Cardiac atrium fibroblast (primary cell): ENCODE results near the gene RGPD5. TPM values are rescaled to one million over a fixed set of nuclear protein-coding genes. Genes with fewer than 3 reads are reported as not detected.

Experiments used
- total RNA-seq: library from RNA; depleted of rRNA; stranded (reverse); fragments of >200 nt; gene quantifications from 2 replicates; pipeline ENCODE4 v1.2.3, GENCODE V29; 2015

Gene RGPD5
- total RNA-seq = 8.9 and 9.2 TPM in 2 replicates

DNA sequence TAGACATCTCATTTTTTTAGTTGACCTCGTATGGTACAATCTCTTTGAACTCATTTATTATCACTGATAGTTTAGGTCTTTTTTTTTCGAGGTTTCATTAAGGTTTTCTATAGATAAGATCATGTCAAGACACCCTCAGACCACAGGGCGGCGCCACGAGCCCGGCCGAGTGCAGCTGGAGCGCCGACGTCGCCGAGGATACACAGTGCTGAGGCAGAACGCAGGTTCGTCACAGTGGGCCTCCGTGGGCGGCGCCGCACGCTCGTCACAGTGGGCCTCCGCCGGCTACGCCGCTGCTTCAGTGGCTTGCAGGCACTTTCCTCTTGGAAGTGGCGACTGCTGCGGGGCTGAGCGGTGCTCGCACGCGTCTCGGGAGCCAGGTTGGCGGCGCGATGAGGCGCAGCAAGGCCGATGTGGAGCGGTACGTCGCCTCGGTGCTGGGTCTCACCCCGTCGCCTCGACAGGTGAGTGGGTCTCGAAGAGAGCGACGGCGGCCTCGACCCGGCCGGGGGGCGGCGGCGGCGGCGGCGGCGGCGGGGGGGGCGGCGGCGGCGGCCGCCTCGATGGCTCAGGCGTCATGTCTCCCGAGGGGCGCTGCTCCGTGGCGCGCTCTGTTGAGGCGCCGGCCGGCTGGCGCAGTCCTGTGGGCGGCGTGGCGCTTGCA, at the start of gene RGPD5:
Gene RGPD5, plus strand, starts transcription at position 232 of the 664 bp plus-strand sequence. Its CDS starts 161 bp downstream, at position 393.

GRCh38 chr2:109898462-109899336, 104.6 kb downstream of the RGPD5 start, which contains the start of gene LIMS3:
LIMS3 (plus strand) TSS chr2:109898688; CDS start chr2:109898729, 41 bp downstream.

Other genes with a start within 250 kb of the RGPD5 start
- 72.3 and 81.1 TPM in 2 replicates for gene SEPTIN10, start 180.3 kb upstream of the RGPD5 start, total RNA-seq
- gene SOWAHC, start 179.9 kb upstream of the RGPD5 start, total RNA-seq = 11.2 and 18.4 TPM in 2 replicates
- 0.65 and 2.3 TPM in 2 replicates for gene LIMS3, start 104.4 kb downstream of the RGPD5 start, total RNA-seq